ENCODE data around the gene CHST11. TPM values are rescaled to one million over a fixed set of nuclear protein-coding genes. Genes with fewer than 3 reads are reported as not detected.

Gene CHST11
- total RNA-seq, 4 donors from 2014 or later: 20.8 to 56.7 (median 26.5) TPM

DNA sequence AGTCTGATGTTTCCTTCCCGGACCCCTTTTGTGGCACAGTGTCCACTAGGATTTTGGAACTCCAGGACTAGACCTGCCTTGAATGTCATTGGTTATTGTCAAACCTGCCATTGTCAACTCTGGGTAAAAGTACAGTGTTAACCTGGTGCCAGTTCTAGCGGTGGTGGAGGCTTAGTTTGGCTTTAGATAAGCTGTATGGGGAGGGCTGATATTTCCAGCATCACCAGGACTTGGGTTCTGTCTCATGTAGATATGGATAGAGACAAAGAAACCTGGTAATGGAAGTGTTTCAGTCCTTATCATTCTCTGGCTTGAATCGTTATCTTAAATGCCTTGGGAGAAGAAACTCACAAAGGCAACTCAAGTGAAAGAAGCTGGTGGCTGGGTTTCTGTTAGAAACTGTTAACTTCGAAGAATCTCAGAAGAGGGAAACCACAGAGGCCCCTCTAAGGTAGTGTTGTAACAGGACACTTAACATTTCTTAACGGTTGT is 10.6 kb downstream of the CHST11 start:
- WGBS, 2 donors: 75 to 81% methylated on average over 5 of the region's 5 CpGs
- H3K4me1 ChIP-seq: peaks cover 0 to 26% (median 6%) of the 10 kb centered on the region in 4 donors
- no peaks in the 10 kb centered on the region for H3K9me3 ChIP-seq
- no peak for DNase-seq (ENCODE audit: low spot score in 2 of 2)
- H3K27ac ChIP-seq: no peak overlapping the region
- H3K27me3 ChIP-seq: no peaks in the 10 kb centered on the region
- TF ChIP-seq POLR2A (IDR thresholded peaks at IDR 0.05): no peak
- TF ChIP-seq, protein P1, sequence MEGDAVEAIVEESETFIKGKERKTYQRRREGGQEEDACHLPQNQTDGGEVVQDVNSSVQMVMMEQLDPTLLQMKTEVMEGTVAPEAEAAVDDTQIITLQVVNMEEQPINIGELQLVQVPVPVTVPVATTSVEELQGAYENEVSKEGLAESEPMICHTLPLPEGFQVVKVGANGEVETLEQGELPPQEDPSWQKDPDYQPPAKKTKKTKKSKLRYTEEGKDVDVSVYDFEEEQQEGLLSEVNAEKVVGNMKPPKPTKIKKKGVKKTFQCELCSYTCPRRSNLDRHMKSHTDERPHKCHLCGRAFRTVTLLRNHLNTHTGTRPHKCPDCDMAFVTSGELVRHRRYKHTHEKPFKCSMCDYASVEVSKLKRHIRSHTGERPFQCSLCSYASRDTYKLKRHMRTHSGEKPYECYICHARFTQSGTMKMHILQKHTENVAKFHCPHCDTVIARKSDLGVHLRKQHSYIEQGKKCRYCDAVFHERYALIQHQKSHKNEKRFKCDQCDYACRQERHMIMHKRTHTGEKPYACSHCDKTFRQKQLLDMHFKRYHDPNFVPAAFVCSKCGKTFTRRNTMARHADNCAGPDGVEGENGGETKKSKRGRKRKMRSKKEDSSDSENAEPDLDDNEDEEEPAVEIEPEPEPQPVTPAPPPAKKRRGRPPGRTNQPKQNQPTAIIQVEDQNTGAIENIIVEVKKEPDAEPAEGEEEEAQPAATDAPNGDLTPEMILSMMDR (IDR thresholded peaks at IDR 0.05): no peak
- no peaks in the 10 kb centered on the region for H3K36me3 ChIP-seq
- no peak overlapping the region for H3K4me3 ChIP-seq

DNA sequence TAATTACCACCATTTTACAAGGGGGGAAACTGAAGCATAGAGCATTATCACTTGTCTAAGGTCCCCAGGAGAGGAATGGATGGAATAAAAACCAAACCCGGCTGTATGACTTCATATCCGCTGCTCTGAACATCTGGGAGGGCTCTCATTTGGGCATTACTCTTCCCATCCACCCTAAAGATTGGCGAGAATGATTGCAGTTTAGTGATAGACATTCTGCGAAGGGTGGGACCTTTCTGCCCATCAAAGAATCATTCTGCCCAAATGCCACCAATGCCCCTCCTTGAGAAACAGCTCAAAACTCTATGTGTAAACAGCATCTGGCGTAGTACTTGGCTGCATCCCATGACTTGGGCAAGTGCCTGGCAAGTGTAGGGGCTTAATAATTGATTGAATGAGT is 11.6 kb downstream of the CHST11 start:
- H3K36me3 ChIP-seq: no peaks in the 10 kb centered on the region
- H3K27ac ChIP-seq: no peak overlapping the region
- no peak overlapping the region for H3K4me3 ChIP-seq
- TF ChIP-seq POLR2A (IDR thresholded peaks at IDR 0.05): no peak
- TF ChIP-seq, protein P1 (IDR thresholded peaks at IDR 0.05): no peak
- no peak for TF ChIP-seq EP300 (IDR thresholded peaks at IDR 0.05)
- 90 to 95% methylated on average over 5 of the region's 5 CpGs for WGBS, 2 donors
- peaks cover 0 to 30% (median 4%) of the 10 kb centered on the region in 4 donors for H3K4me1 ChIP-seq
- H3K27me3 ChIP-seq: no peaks in the 10 kb centered on the region
- DNase-seq (ENCODE audit: low spot score in 2 of 2): no peak
- H3K9me3 ChIP-seq: no peaks in the 10 kb centered on the region

DNA sequence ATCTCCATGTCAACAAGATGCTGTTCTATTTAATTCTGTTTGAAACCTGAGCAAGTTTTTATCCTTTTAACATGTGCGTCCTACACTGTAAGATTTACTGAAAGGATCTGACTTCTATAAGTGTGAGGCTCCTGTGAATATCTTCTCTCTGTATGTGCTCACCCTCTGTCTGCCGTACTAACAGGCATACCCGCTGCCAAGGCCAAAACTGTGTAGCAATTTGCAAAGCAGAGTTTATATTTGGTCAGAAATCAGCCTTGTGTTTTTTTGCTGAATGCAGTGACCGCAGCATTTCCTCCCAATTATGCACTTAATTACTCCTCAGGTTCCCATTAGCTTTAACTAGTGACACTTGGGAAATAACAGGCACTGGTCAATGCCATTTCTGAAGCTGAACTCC is 12.3 kb downstream of the CHST11 start:
- Histone ChIP-seq H3K27ac (no peak overlapping the region), H3K27me3 (no peaks in the 10 kb centered on the region), H3K4me1 (peaks cover 0 to 30% (median 3%) of the 10 kb centered on the region in 4 donors), H3K4me3 (no peak overlapping the region), H3K36me3 (no peaks in the 10 kb centered on the region), H3K9me3 (no peaks in the 10 kb centered on the region)
- TF ChIP-seq, protein P1 (IDR thresholded peaks at IDR 0.05): no peak
- TF ChIP-seq POLR2A (IDR thresholded peaks at IDR 0.05): no peak
- no peak for TF ChIP-seq EP300 (IDR thresholded peaks at IDR 0.05)
- 89 to 95% methylated on average over 4 of the region's 4 CpGs for WGBS, 2 donors
- no peak for DNase-seq (ENCODE audit: low spot score in 2 of 2)

DNA sequence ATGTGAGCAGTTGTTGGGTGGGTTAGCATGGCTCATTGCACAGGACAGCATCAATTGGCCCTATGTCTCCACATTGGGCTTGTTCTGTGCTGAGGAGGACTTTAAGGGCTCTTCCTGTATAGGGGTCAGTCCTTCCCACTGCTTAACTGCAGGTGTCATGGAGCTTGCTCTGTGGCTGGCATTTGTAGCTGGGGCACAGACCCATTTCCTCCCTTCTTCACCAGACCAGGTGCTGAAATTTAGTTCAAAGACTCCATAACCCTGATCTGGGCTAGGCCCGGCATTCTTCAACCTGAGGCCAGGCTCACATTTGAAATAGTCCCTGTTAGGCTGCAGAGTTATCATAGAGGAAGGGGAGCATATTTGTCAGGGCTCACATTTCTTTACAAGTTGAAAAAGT is 12.8 kb downstream of the CHST11 start:
- H3K36me3 ChIP-seq: no peaks in the 10 kb centered on the region
- no peak overlapping the region for H3K27ac ChIP-seq
- 96 to 100% methylated on average over 1 of the region's 1 CpG for WGBS, 2 donors
- TF ChIP-seq, protein P1 (IDR thresholded peaks at IDR 0.05): no peak
- TF ChIP-seq POLR2A (IDR thresholded peaks at IDR 0.05) (no peak), EP300 (IDR thresholded peaks at IDR 0.05) (no peak)
- DNase-seq (ENCODE audit: low spot score in 2 of 2): no peak
- H3K9me3 ChIP-seq: no peaks in the 10 kb centered on the region
- no peak overlapping the region for H3K4me3 ChIP-seq
- H3K27me3 ChIP-seq: no peaks in the 10 kb centered on the region
- H3K4me1 ChIP-seq: peaks cover 0 to 26% (median 3%) of the 10 kb centered on the region in 4 donors

DNA sequence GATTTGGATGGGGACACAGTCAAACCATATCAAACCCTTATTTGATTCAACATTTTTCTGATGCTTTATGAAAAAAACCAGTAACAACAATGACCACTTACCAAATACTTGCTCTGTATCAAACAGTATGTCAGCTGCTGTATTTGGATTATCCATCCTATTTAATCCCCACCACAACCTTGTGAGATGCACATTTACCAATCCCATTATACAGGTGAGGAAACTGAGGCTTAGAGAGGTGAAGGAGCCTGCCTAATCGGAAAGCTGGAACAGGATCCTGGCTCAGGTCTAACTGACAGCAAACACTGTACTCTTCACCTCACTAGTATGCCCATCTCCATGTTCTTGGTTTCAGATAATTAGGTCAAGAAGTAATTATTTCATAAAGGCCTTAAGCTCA is 13.8 kb downstream of the CHST11 start:
- TF ChIP-seq POLR2A (IDR thresholded peaks at IDR 0.05): no peak
- Histone ChIP-seq H3K4me3 (no peak overlapping the region), H3K27ac (no peak overlapping the region), H3K9me3 (no peaks in the 10 kb centered on the region), H3K36me3 (no peaks in the 10 kb centered on the region), H3K4me1 (peaks cover 0 to 18% (median 3%) of the 10 kb centered on the region in 4 donors), H3K27me3 (no peaks in the 10 kb centered on the region)
- 95 to 96% methylated on average over 1 of the region's 1 CpG for WGBS, 2 donors
- DNase-seq (ENCODE audit: low spot score in 2 of 2): no peak

DNA sequence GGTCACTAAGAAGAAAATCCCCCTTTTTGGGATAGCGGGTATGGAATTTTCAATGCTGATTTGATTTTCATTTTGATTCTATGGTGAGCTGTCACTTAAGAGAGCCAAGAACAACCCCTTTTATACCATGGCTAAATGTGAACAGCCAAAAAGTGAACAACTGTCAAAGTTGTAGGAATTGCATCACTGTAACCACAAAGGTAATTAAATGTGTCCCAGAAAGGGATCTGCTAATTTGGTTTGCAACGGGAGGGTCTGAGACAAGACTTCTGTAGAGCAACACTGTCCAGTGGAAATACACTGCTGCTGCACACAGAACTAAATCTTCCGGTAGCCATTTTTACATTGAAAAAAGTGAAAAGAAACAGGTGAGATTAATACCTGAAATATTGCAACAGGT is 14.6 kb downstream of the CHST11 start:
- Histone ChIP-seq H3K4me3 (no peak overlapping the region), H3K36me3 (no peaks in the 10 kb centered on the region), H3K27me3 (no peaks in the 10 kb centered on the region), H3K9me3 (no peaks in the 10 kb centered on the region), H3K27ac (no peak overlapping the region), H3K4me1 (peaks cover 0 to 15% (median 3%) of the 10 kb centered on the region in 4 donors)
- 81 to 95% methylated on average over 3 of the region's 3 CpGs for WGBS, 2 donors
- no peak for DNase-seq (ENCODE audit: low spot score in 2 of 2)
- TF ChIP-seq EP300 (IDR thresholded peaks at IDR 0.05) (no peak), POLR2A (IDR thresholded peaks at IDR 0.05) (no peak)
- TF ChIP-seq, protein P1 (IDR thresholded peaks at IDR 0.05): no peak
